Natural killer cell (primary cell): ENCODE results near the gene CD86. TPM values are rescaled to one million over a fixed set of nuclear protein-coding genes. Genes with fewer than 3 reads are reported as not detected.

Experiments
- ATAC-seq, 3 donors: fragments of 150-1000 bp in 2 of 3; fragments of 200-7000 bp in 1 of 3; cut with Tn5 transposase; 1 replicate in 1 of 3; 2 replicates in 2 of 3; pipeline ENCODE4 v1.10.0; 2021; ENCODE audit warnings: mild to moderate bottlenecking in 2 of 3, moderate library complexity in 2 of 3
- DNase-seq, 2 donors: peaks; one replicate each; pipeline versions ENCODE4 v3.0.0 to v3.0.0-alpha.2; 2013 to 2021; ENCODE audit warnings: mixed read lengths in 1 of 2
- H3K27ac ChIP-seq: one replicate; pipeline ENCODE4 v1.5.1; 2013; ENCODE audit warnings: mild to moderate bottlenecking, low read length
- H3K27me3 ChIP-seq: one replicate; pipeline ENCODE4 v1.6.1; 2013; ENCODE audit warnings: low read length; ENCODE audit not compliant: control insufficient read depth, insufficient read depth
- H3K36me3 ChIP-seq: one replicate; pipeline ENCODE4 v1.6.1; 2013; ENCODE audit warnings: low read length; ENCODE audit not compliant: control insufficient read depth, insufficient read depth
- H3K4me1 ChIP-seq: one replicate; pipeline ENCODE4 v1.6.1; 2013; ENCODE audit warnings: low read length; ENCODE audit not compliant: control insufficient read depth, insufficient read depth
- H3K4me3 ChIP-seq: one replicate; pipeline ENCODE4 v1.5.1; 2013; ENCODE audit warnings: low read length
- H3K9me3 ChIP-seq: one replicate; pipeline ENCODE4 v1.6.1; 2013; ENCODE audit warnings: low read length; ENCODE audit not compliant: control insufficient read depth, insufficient read depth
- H3K27ac Mint-ChIP-seq, 2 donors: one replicate each; pipeline ENCODE4 v1.8.0; 2022; ENCODE audit warnings: mild to moderate bottlenecking in 2 of 2, mixed read lengths in 2 of 2, moderate library complexity in 1 of 2
- H3K27me3 Mint-ChIP-seq, 2 donors: one replicate each; pipeline ENCODE4 v1.8.0; 2022; ENCODE audit warnings: low read depth in 2 of 2, mixed read lengths in 2 of 2
- H3K36me3 Mint-ChIP-seq: one replicate; pipeline ENCODE4 v1.8.0; 2022; ENCODE audit warnings: mixed read lengths
- H3K4me1 Mint-ChIP-seq, 2 donors: one replicate each; pipeline ENCODE4 v1.8.0; 2022; ENCODE audit warnings: mixed read lengths in 2 of 2
- H3K4me3 Mint-ChIP-seq: one replicate; pipeline ENCODE4 v1.8.0; 2022; ENCODE audit warnings: mild to moderate bottlenecking, moderate library complexity, mixed read lengths
- H3K9me3 Mint-ChIP-seq, 2 donors: one replicate each; pipeline ENCODE4 v1.8.0; 2022; ENCODE audit warnings: mixed read lengths in 2 of 2
- CTCF ChIP-seq: fragments of 200-600 bp; IDR thresholded peaks from one replicate; pipeline ENCODE4 v1.8.0; 2022; ENCODE audit warnings: antibody characterized with exemption
- WGBS: methylation state at CpG from one replicate; pipeline ENCODE4 v1.1.7; 2013; ENCODE audit warnings: missing lambda C conversion rate; ENCODE audit not compliant: insufficient coverage; 5-methylcytosine and 5-hydroxymethylcytosine counted together
- intact Hi-C: fragments of 100-400 bp; cut with micrococcal nuclease; formaldehyde crosslinking; loops from one replicate; pipeline ENCODE4 v1.14.2; 2022
- total RNA-seq, 4 donors: library from RNA; stranded (reverse); fragments of 120-200 nt in 1 of 4; gene quantifications; one replicate each; pipeline versions ENCODE4 v1.2.3 to v1.2.4, GENCODE V29; 2013 to 2022

The CD86 gene
- total RNA-seq, 3 donors from 2014 or later (not counting 1 experiment from before 2014, with no cell fraction given) = 2.1 to 6.9 (median 4.7) TPM

DNA sequence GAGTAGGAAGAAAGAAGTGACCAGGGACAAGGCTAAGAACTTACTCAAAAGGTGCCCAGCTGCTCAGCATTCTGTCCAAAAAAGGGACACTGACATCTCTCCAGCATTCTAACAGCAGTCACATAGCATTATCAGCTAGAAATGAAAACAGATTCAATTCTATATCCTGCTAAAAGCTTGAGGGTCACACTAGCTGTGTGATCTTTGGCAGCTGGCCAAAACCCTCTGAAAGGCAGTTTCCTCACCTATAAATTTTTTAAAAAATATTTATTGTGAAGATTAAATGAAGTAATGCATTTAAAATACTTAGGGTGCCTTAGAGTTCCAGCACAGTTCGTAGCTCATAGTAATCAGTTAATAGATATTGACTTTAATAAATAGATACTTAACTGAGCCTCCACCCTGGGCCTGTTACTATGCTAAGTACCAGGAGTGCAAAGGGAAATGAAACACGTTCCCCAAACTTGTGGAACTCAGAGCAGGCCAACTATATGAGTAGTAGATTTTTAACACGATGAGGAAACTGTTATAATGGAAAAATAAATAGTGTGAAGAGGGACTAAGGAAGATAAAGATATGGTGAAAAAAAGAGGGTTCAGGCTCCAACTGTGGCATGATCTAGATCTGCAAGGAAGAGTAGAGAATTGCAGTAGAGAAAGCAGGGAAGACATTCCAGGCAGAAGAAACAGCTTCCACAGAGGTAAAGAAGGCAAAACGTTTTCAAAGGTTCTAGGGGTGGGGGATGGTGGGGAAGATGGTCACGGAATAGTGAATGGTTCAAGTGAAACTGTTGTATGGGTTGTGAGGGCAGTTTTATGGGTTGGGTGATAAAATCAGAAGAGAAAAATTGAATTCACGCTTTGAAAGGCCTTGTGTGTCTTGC, 11.4 kb downstream of the CD86 start:
- no peaks in the 10 kb centered on the region for H3K4me1 ChIP-seq
- Mint-ChIP-seq H3K4me3 (no peak overlapping the region), H3K9me3 (no peaks in the 10 kb centered on the region), H3K27me3 (no peaks in the 10 kb centered on the region), H3K4me1 (peaks cover 0 to 5% of the 10 kb centered on the region in 2 donors), H3K27ac (no peak overlapping the region), H3K36me3 (no peaks in the 10 kb centered on the region)
- no peak for ATAC-seq
- intact Hi-C loops = no loop called here
- H3K27me3 ChIP-seq = no peaks in the 10 kb centered on the region
- no peak overlapping the region for H3K27ac ChIP-seq
- H3K9me3 ChIP-seq = no peaks in the 10 kb centered on the region
- DNase-seq = peak in 1 of 2 donors; percentile 33
- TF ChIP-seq CTCF = no peak
- 25% methylated on average over 5 of the region's 6 CpGs for WGBS
- H3K36me3 ChIP-seq = no peaks in the 10 kb centered on the region
- H3K4me3 ChIP-seq = no peak overlapping the region

- no peak overlapping the region for H3K4me3 Mint-ChIP-seq
- Histone ChIP-seq H3K36me3 (no peaks in the 10 kb centered on the region), H3K4me3 (no peak overlapping the region), H3K4me1 (no peaks in the 10 kb centered on the region), H3K9me3 (no peaks in the 10 kb centered on the region), H3K27me3 (no peaks in the 10 kb centered on the region), H3K27ac (no peak overlapping the region)
- H3K36me3 Mint-ChIP-seq = no peaks in the 10 kb centered on the region
- no peak for DNase-seq
- no peak for TF ChIP-seq CTCF
- ATAC-seq = no peak
- no peaks in the 10 kb centered on the region for H3K9me3 Mint-ChIP-seq
- H3K27me3 Mint-ChIP-seq = no peaks in the 10 kb centered on the region
- no peak overlapping the region for H3K27ac Mint-ChIP-seq
- WGBS = 34% methylated on average over 5 of the region's 5 CpGs
- intact Hi-C loops = no loop called here
- peaks cover 0 to 5% of the 10 kb centered on the region in 2 donors for H3K4me1 Mint-ChIP-seq
These were observed 12.0 kb downstream of the CD86 start for GRCh38 chr3:122067214-122067550.

- TF ChIP-seq CTCF = no peak
- Histone ChIP-seq H3K27me3 (no peaks in the 10 kb centered on the region), H3K27ac (no peak overlapping the region), H3K9me3 (no peaks in the 10 kb centered on the region), H3K4me3 (no peak overlapping the region), H3K4me1 (no peaks in the 10 kb centered on the region), H3K36me3 (no peaks in the 10 kb centered on the region)
- no peak overlapping the region for H3K4me3 Mint-ChIP-seq
- no peaks in the 10 kb centered on the region for H3K36me3 Mint-ChIP-seq
- peaks cover 0 to 5% of the 10 kb centered on the region in 2 donors for H3K4me1 Mint-ChIP-seq
- DNase-seq (no peak), ATAC-seq (no peak)
- no peaks in the 10 kb centered on the region for H3K9me3 Mint-ChIP-seq
- no peak overlapping the region for H3K27ac Mint-ChIP-seq
- H3K27me3 Mint-ChIP-seq = no peaks in the 10 kb centered on the region
- intact Hi-C loops = no loop called here
- 38% methylated on average over 2 of the region's 2 CpGs for WGBS
These were observed 12.6 kb downstream of the CD86 start for GRCh38 chr3:122067588-122068240.
